ENCODE measurements around the gene MSL3. TPM values are rescaled to one million over a fixed set of nuclear protein-coding genes. Genes with fewer than 3 reads are reported as not detected.

MSL3 gene, protein sequence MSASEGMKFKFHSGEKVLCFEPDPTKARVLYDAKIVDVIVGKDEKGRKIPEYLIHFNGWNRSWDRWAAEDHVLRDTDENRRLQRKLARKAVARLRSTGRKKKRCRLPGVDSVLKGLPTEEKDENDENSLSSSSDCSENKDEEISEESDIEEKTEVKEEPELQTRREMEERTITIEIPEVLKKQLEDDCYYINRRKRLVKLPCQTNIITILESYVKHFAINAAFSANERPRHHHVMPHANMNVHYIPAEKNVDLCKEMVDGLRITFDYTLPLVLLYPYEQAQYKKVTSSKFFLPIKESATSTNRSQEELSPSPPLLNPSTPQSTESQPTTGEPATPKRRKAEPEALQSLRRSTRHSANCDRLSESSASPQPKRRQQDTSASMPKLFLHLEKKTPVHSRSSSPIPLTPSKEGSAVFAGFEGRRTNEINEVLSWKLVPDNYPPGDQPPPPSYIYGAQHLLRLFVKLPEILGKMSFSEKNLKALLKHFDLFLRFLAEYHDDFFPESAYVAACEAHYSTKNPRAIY
- total RNA-seq: 14.5 and 19.1 TPM in 2 replicates

DNA sequence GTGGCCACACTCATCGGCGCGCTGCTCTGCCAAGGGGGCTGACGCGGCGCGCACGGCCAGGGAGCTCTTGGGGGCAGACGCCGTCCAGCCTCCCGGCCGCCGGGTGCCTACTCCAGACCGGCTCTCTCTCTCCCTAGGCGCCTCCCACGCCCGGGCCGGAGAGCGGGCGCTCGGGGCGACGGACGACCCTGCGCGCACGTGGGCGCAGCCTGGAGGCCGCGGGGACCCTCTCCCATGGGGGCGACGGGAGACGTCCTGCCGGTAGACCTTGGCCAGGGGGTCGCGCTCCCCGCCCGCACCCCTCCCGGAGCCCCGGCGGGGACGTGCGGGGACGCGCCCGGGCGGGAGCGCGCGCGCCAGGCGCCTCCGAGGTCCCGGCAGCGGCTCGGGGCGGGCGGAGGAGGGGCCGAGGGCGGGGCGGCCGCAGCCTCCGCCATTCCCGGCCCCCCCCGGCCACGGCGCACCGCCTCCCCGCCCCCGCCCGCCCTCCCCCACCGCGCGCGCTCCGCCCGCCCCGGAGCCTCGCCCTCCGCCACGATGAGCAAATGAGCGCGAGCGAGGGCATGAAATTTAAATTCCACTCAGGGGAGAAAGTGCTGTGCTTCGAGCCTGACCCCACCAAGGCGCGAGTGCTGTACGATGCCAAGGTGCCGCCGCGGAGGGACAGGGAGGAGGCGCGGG lies at the start of gene MSL3:
Gene MSL3 (plus strand): TSS at position 519 of the 681 bp plus-strand sequence. CDS start 27 bp downstream, at position 546.
- Histone ChIP-seq H3K36me3 (ENCODE audit: control insufficient read depth, insufficient read depth, low read length) (peaks cover 6% of the 10 kb centered on the region), H3K27me3 (ENCODE audit: control insufficient read depth, insufficient read depth, low read length) (no peaks in the 10 kb centered on the region), H3K4me3 (ENCODE audit: low read depth, low read length) (peak within 1 kb of the TSS; percentile 84)
- peak; percentile 13 for DNase-seq (ENCODE audit: low read depth)
- no peak for FAIRE-seq
- TF ChIP-seq, protein P1, sequence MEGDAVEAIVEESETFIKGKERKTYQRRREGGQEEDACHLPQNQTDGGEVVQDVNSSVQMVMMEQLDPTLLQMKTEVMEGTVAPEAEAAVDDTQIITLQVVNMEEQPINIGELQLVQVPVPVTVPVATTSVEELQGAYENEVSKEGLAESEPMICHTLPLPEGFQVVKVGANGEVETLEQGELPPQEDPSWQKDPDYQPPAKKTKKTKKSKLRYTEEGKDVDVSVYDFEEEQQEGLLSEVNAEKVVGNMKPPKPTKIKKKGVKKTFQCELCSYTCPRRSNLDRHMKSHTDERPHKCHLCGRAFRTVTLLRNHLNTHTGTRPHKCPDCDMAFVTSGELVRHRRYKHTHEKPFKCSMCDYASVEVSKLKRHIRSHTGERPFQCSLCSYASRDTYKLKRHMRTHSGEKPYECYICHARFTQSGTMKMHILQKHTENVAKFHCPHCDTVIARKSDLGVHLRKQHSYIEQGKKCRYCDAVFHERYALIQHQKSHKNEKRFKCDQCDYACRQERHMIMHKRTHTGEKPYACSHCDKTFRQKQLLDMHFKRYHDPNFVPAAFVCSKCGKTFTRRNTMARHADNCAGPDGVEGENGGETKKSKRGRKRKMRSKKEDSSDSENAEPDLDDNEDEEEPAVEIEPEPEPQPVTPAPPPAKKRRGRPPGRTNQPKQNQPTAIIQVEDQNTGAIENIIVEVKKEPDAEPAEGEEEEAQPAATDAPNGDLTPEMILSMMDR (IDR thresholded peaks at IDR 0.05; ENCODE audit: insufficient read depth, low read length, severe bottlenecking): no peak

DNA sequence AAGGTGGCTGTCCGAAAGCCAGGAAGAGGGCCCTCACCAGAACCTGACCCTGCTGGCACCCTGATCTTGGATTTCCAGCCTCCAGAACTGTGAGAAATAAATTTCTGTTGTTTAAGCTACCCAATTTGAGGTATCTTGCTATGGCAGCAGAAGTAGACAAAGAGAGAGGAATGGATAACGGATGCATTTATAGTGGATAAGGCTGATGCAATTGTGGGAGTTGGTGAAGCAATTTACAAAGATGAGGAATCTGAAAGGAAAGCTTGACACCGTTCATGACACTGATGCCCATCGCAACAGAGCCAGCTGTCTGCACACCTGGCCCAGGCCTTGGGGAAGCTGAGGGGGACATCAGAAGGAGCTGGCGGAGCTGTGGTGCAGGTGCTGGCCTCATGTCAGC lies 35.7 kb upstream of the MSL3 start:
- FAIRE-seq (peak; percentile 18), DNase-seq (ENCODE audit: low read depth) (no peak)
- TF ChIP-seq, protein P1 (IDR thresholded peaks at IDR 0.05; ENCODE audit: insufficient read depth, low read length, severe bottlenecking): no peak
- no peaks in the 10 kb centered on the region for H3K27me3 ChIP-seq (ENCODE audit: control insufficient read depth, insufficient read depth, low read length)
- H3K36me3 ChIP-seq (ENCODE audit: control insufficient read depth, insufficient read depth, low read length): no peaks in the 10 kb centered on the region
- no peak overlapping the region for H3K4me3 ChIP-seq (ENCODE audit: low read depth, low read length)

DNA sequence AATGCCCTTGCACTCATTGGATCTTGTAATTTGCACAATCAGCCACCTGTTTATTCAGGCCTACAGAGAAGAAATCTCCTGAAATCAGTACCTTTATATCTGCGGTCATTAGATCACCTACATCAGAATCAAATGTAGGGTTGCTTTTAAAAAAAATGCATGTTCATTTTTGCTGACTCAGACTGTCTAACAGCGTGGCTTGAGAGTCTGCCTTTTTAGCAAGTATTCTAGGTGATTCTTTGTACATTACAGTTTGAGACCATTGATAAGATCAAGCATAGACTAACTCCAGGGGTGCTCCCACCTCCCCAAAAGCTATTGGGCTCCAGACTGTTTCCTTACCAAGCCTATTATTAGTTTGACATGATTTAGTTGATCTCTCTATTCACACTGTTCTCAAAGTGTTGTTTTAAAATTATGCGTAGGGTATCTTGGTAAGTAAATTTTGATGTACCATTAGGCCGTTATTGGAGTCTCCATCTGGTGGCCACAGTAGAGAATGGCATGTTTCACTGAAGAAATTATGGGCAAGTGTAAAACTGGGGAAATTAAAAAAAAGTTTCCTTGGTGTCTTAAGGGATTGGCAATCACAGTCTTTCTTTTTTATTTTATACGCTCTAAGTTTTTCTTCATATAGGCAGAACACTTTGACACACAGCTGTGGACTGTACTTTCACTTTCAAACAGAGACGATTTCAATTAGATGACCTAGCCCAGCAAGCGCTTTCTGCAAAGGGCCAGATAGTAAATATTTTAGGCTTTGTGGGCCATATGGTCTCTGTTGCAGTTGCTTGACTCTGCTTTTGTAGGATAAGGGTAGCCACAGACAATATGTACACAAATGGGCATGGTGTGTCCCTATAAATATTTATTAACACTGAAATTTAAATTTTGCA lies 33.7 kb upstream of the MSL3 start:
- Histone ChIP-seq H3K4me3 (ENCODE audit: low read depth, low read length) (no peak overlapping the region), H3K27me3 (ENCODE audit: control insufficient read depth, insufficient read depth, low read length) (no peaks in the 10 kb centered on the region), H3K36me3 (ENCODE audit: control insufficient read depth, insufficient read depth, low read length) (no peaks in the 10 kb centered on the region)
- DNase-seq (ENCODE audit: low read depth): peak; percentile 25
- no peak for FAIRE-seq
- TF ChIP-seq, protein P1 (IDR thresholded peaks at IDR 0.05; ENCODE audit: insufficient read depth, low read length, severe bottlenecking): peak; percentile 45

DNA sequence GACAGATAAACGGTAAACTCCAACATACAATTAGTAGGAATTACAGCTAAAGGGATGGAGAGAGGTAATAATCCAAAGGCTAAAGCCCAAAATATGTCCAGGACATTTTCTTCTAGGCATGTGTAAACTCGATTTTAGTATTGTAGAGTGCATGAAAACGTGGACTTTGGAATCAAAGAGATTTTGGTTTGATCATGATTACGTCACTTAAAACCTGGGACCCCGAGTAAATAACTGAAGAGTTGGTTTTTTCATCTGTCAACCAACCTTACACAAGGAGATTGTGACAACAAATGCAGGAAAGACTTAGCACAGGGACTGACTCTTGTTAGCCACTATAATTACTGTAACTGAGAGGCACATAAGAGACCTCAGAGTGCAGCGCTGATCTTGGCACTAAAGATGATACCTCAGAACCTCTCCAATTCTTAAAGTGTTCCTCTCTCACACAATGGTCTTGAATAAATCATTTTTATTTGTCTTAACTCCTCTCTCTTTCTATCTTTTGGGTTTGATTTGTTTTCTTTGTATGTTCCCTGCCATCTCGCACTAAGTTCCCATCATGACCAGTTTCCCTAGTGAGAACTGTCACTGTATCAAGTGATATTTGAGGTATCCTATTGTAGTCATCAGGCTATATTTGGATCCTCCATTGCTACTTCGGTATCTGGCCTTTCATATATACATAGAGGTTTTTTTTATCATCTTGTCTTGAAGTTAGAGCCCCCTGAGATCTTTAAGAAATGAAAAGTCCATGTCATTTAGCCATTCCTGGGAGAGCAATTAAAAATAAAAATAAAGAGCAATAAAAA lies 32.2 kb upstream of the MSL3 start:
- no peak for DNase-seq (ENCODE audit: low read depth)

More for the DNA sequence above, 32.2 kb upstream of the MSL3 start:
- Histone ChIP-seq H3K4me3 (ENCODE audit: low read depth, low read length) (no peak overlapping the region), H3K36me3 (ENCODE audit: control insufficient read depth, insufficient read depth, low read length) (no peaks in the 10 kb centered on the region), H3K27me3 (ENCODE audit: control insufficient read depth, insufficient read depth, low read length) (no peaks in the 10 kb centered on the region)
- FAIRE-seq: no peak
- TF ChIP-seq, protein P1 (IDR thresholded peaks at IDR 0.05; ENCODE audit: insufficient read depth, low read length, severe bottlenecking): no peak
